ENCODE data around the gene CYP26B1.

The CYP26B1 gene

GRCh38 chr2:72148837-72149555, 1.3 kb upstream of the CYP26B1 start:
- TF ChIP-seq ZNF274 (IDR thresholded peaks at IDR 0.05; ENCODE audit: low read depth, low read length): no peak
- H3K4me3 ChIP-seq (ENCODE audit: low read length): no peak overlapping the region

- no peak for TF ChIP-seq ZNF274 (IDR thresholded peaks at IDR 0.05; ENCODE audit: low read depth, low read length)
Measured at GRCh38 chr2:72148003-72148836, 558 bp upstream of the CYP26B1 start.

GRCh38 chr2:72146347-72147302, 1.0 kb downstream of the CYP26B1 start:
- TF ChIP-seq ZNF274 (IDR thresholded peaks at IDR 0.05; ENCODE audit: low read depth, low read length): no peak
- no peak overlapping the region for H3K4me3 ChIP-seq (ENCODE audit: low read length)

More at GRCh38 chr2:72148003-72148836, 558 bp upstream of the CYP26B1 start:
- H3K4me3 ChIP-seq (ENCODE audit: low read length): no peak overlapping the region

GRCh38 chr2:72145658-72146329, 1.9 kb downstream of the CYP26B1 start:
- no peak for TF ChIP-seq ZNF274 (IDR thresholded peaks at IDR 0.05; ENCODE audit: low read depth, low read length)
- no peak overlapping the region for H3K4me3 ChIP-seq (ENCODE audit: low read length)

- H3K4me3 ChIP-seq (ENCODE audit: low read length): no peak overlapping the region
- no peak for TF ChIP-seq ZNF274 (IDR thresholded peaks at IDR 0.05; ENCODE audit: low read depth, low read length)
Measured at GRCh38 chr2:72145289-72145657, 2.4 kb downstream of the CYP26B1 start.

- TF ChIP-seq ZNF274 (IDR thresholded peaks at IDR 0.05; ENCODE audit: low read depth, low read length): no peak
- H3K4me3 ChIP-seq (ENCODE audit: low read length): no peak overlapping the region
Measured at GRCh38 chr2:72144632-72145288, 2.9 kb downstream of the CYP26B1 start.

- TF ChIP-seq ZNF274 (IDR thresholded peaks at IDR 0.05; ENCODE audit: low read depth, low read length): no peak
- no peak overlapping the region for H3K4me3 ChIP-seq (ENCODE audit: low read length)
Measured at GRCh38 chr2:72144274-72144631, 3.4 kb downstream of the CYP26B1 start.

- H3K4me3 ChIP-seq (ENCODE audit: low read length): no peak overlapping the region
Measured at GRCh38 chr2:72143441-72144273, 4.0 kb downstream of the CYP26B1 start.

GRCh38 chr2:72142570-72143440, 4.9 kb downstream of the CYP26B1 start:
- no peak for TF ChIP-seq ZNF274 (IDR thresholded peaks at IDR 0.05; ENCODE audit: low read depth, low read length)
- no peak overlapping the region for H3K4me3 ChIP-seq (ENCODE audit: low read length)

More at GRCh38 chr2:72143441-72144273, 4.0 kb downstream of the CYP26B1 start:
- no peak for TF ChIP-seq ZNF274 (IDR thresholded peaks at IDR 0.05; ENCODE audit: low read depth, low read length)

GRCh38 chr2:72141881-72142451, 5.7 kb downstream of the CYP26B1 start:
- no peak for TF ChIP-seq ZNF274 (IDR thresholded peaks at IDR 0.05; ENCODE audit: low read depth, low read length)
- no peak overlapping the region for H3K4me3 ChIP-seq (ENCODE audit: low read length)

GRCh38 chr2:72141032-72141645, 6.5 kb downstream of the CYP26B1 start:
- TF ChIP-seq ZNF274 (IDR thresholded peaks at IDR 0.05; ENCODE audit: low read depth, low read length): no peak
- no peak overlapping the region for H3K4me3 ChIP-seq (ENCODE audit: low read length)

Measured in GM08714 (cell line).